Ovary (tissue), 9 donors: ENCODE measurements around the gene GIMAP8. TPM values are rescaled to one million over a fixed set of nuclear protein-coding genes. Genes with fewer than 3 reads are reported as not detected.

Experiments
- DNase-seq, 5 donors: peaks; one replicate each; pipeline ENCODE4 v3.0.0-alpha.2; 2019 to 2020
- H3K27ac ChIP-seq, 2 donors: fragments of 200-600 bp; one replicate each; pipeline versions ENCODE4 v1.5.1 to v1.8.0; 2019 to 2022
- H3K27me3 ChIP-seq: fragments of 200-600 bp; one replicate; pipeline ENCODE4 v1.8.0; 2022
- H3K36me3 ChIP-seq: fragments of 200-600 bp; sonication (generic); one replicate; pipeline ENCODE4 v1.5.1; 2019
- H3K4me1 ChIP-seq: one replicate; pipeline ENCODE4 v1.8.1; 2013; ENCODE audit warnings: mild to moderate bottlenecking, moderate library complexity; ENCODE audit not compliant: insufficient read depth
- H3K4me3 ChIP-seq: fragments of 200-600 bp; sonication (generic); one replicate; pipeline ENCODE4 v1.5.1; 2017
- H3K9me3 ChIP-seq, 2 donors: fragments of 200-600 bp in 1 of 2; sonication (generic) in 1 of 2; one replicate each; pipeline versions ENCODE4 v1.5.1 to v1.8.1; 2013 to 2019; ENCODE audit warnings: mild to moderate bottlenecking in 1 of 2, moderate library complexity in 1 of 2
- EP300 ChIP-seq: sonication (generic); formaldehyde crosslinking; IDR thresholded peaks from one replicate; pipeline ENCODE4 v1.6.1; 2017; ENCODE audit warnings: antibody characterized with exemption
- POLR2A ChIP-seq: fragments of 450-650 bp; IDR thresholded peaks from one replicate; pipeline ENCODE4 v1.6.1; 2017; ENCODE audit warnings: antibody characterized with exemption, mild to moderate bottlenecking, moderate library complexity
- WGBS, 3 donors: extraction: QIAGEN DNeasy Blood & Tissue Kit in 1 of 3; methylation state at CpG; one replicate each; pipeline versions ENCODE4 v1.1.5 to v1.1.7; 2013 to 2017; 5-methylcytosine and 5-hydroxymethylcytosine counted together
- intact Hi-C, 4 donors: fragments of 100-400 bp; cut with DNase I; formaldehyde crosslinking; loops; one replicate each; pipeline versions ENCODE4 v1.11.0 to v1.15.1; 2022 to 2023
- polyA plus RNA-seq, 2 donors: library from polyadenylated mRNA; stranded (reverse); fragments of 200-250 nt in 1 of 2; fragments of 350-450 nt in 1 of 2; fragmentation: Illumina TruSeq in 1 of 2; extraction: RNeasy Lipid Tissue Mini Kit (QIAGEN cat#74804) in 1 of 2; gene quantifications; one replicate each; pipeline ENCODE4 v1.2.3, GENCODE V29; 2013 to 2014
- total RNA-seq, 7 donors: library from RNA; depleted of rRNA in 2 of 7; stranded (reverse); fragments of >200 nt in 2 of 7; fragmentation: NEBNext Ultra II Directional in 3 of 7; extraction: Animal tissue kit (Norgen Biotek cat#: 25700) in 3 of 7; gene quantifications; one replicate each; pipeline versions ENCODE4 v1.1.0 to v1.2.4, GENCODE V29; 2016 to 2023
- TF ChIP-seq, protein P1 (sequence below), 3 donors: fragments of 450-650 bp in 2 of 3; fragments of 200-600 bp in 1 of 3; IDR thresholded peaks; one replicate each; pipeline versions ENCODE4 v1.5.1 to v1.8.0; 2016 to 2022; ENCODE audit warnings: antibody characterized with exemption in 3 of 3, mild to moderate bottlenecking in 1 of 3
- donor health status: DM: no; HTN: no; CAD: no; lungs with moderate emphysema.
- donor health status: DM: no; HTN: no; CAD: no.
- donor health status: Bipolar disorder and iron deficiency.
- donor health status: DM: yes; HTN: yes; CAD: no.
- donor health status: DM: no; HTN: no; CAD: no.
- donor health status: DM: yes; HTN: yes; CAD: no.

Gene GIMAP8
- total and polyA plus RNA-seq, 9 donors = 2.1 to 22.8 (median 6.9) TPM

DNA sequence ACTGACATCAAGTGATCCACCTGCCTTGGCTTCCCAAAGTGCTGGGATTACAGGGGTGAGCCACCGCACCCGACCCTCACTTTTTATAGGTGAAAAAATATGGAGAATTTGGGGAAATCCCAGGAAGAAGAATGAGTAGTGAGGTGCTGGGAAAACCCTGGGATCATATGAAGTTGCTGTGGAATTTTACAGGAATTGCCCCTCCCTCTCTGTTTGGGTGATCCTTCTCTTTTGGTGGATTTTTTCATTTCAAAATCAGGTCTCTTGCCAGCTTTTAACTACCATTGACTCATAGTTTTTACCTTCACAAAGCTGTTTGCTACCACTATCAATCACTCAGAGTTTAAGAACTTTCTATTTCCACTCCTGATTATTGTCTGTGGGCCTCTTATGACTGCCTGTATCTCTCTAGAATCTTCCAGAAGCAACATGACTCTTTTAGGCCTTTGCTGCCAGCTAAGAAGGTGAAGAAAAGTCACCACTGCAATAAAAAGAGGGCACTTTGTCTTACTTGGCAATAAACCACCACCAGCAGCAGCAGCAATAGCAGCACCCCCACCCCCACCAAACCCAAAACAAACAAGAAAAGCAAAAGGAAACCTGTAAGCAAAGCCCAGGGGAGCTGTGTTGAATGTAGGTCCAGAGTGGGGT lies 4.0 kb upstream of the GIMAP8 start:
- Histone ChIP-seq H3K9me3 (no peaks in the 10 kb centered on the region), H3K27ac (no peak overlapping the region), H3K4me3 (no peak overlapping the region), H3K4me1 (no peaks in the 10 kb centered on the region), H3K27me3 (no peaks in the 10 kb centered on the region), H3K36me3 (no peaks in the 10 kb centered on the region)
- TF ChIP-seq, protein P1, sequence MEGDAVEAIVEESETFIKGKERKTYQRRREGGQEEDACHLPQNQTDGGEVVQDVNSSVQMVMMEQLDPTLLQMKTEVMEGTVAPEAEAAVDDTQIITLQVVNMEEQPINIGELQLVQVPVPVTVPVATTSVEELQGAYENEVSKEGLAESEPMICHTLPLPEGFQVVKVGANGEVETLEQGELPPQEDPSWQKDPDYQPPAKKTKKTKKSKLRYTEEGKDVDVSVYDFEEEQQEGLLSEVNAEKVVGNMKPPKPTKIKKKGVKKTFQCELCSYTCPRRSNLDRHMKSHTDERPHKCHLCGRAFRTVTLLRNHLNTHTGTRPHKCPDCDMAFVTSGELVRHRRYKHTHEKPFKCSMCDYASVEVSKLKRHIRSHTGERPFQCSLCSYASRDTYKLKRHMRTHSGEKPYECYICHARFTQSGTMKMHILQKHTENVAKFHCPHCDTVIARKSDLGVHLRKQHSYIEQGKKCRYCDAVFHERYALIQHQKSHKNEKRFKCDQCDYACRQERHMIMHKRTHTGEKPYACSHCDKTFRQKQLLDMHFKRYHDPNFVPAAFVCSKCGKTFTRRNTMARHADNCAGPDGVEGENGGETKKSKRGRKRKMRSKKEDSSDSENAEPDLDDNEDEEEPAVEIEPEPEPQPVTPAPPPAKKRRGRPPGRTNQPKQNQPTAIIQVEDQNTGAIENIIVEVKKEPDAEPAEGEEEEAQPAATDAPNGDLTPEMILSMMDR (IDR thresholded peaks at IDR 0.05) = no peak
- TF ChIP-seq EP300 (no peak), POLR2A (no peak)
- 85 to 93% (median 92%) methylated on average over 2 of the region's 2 CpGs for WGBS, 3 donors
- intact Hi-C loops = no loop called here
- DNase-seq = no peak

DNA sequence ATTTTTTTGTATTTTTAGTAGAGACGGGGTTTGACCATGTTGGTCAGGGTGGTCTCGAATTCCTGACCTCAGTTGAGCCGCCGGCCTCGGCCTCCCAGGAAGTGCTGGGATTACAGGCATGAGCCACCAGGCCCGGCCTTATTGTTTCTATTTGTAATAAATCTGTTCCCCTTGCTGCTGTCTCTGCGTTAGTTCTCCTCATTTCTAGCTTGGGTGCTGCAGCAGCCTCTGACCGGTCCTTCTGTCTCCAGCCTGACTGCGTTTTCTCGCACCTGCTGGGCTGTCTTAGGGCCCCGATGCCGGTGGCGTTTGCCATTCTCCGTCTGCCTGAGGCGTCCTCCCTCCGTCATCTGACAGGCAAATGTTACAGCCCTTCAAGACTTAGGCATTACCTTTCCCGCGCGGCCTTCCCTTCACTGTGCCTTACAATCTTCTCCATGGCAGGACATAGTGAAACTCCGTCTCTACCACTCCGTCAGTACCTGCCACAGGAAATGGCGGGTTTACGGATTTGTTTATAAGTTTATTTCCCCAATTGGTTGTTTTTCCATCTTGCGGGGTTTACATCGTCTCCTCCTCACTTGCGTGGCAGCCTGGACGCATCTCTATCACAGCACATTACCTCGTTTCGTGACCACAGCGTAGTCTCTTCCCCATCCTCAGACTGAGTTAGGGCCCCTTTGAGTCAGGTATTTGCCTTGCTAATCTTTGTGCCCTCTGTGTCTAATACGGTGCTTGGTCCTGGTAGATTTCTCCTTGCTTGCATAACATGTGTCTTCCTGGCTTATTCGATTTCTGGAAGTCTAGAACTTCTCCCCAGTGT lies 2.3 kb upstream of the GIMAP8 start:
- Histone ChIP-seq H3K9me3 (no peaks in the 10 kb centered on the region), H3K4me3 (no peak overlapping the region), H3K27ac (no peak overlapping the region), H3K4me1 (no peaks in the 10 kb centered on the region), H3K36me3 (no peaks in the 10 kb centered on the region), H3K27me3 (no peaks in the 10 kb centered on the region)
- 76 to 80% (median 78%) methylated on average over 32 of the region's 32 CpGs for WGBS, 3 donors
- DNase-seq = no peak
- intact Hi-C loops = no loop called here
- TF ChIP-seq POLR2A (no peak), EP300 (no peak)
- TF ChIP-seq, protein P1 (IDR thresholded peaks at IDR 0.05) = no peak

DNA sequence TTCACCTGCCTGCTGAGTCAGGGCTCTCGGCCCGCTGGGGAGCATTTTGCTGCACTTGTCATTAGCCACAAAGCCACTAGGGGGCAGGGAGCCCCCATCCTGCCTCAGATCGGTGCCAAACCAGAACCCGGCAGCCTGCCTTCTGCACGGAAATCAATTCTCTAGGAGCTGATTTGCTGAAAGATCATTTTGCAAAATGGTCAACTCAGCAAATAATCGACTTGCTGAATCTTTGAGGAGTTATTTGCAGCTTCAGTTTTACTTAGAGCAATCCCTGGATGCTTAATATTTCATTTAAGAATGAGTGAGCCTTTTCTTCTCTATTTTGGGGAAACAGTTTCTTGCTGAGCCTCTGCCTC lies 1.7 kb upstream of the GIMAP8 start:
- WGBS, 3 donors = 0 to 4% (median 1%) methylated on average over 6 of the region's 6 CpGs
- no peaks in the 10 kb centered on the region for H3K9me3 ChIP-seq
- H3K4me3 ChIP-seq = no peak overlapping the region
- no peak overlapping the region for H3K27ac ChIP-seq
- intact Hi-C loops = no loop called here
- no peak for TF ChIP-seq EP300
- TF ChIP-seq, protein P1 (IDR thresholded peaks at IDR 0.05) = peak in 2 of 3 donors; percentile 45 to 56
- no peaks in the 10 kb centered on the region for H3K27me3 ChIP-seq
- H3K36me3 ChIP-seq = no peaks in the 10 kb centered on the region
- DNase-seq = peak; percentile 50 to 72 (median 66)
- no peaks in the 10 kb centered on the region for H3K4me1 ChIP-seq

DNA sequence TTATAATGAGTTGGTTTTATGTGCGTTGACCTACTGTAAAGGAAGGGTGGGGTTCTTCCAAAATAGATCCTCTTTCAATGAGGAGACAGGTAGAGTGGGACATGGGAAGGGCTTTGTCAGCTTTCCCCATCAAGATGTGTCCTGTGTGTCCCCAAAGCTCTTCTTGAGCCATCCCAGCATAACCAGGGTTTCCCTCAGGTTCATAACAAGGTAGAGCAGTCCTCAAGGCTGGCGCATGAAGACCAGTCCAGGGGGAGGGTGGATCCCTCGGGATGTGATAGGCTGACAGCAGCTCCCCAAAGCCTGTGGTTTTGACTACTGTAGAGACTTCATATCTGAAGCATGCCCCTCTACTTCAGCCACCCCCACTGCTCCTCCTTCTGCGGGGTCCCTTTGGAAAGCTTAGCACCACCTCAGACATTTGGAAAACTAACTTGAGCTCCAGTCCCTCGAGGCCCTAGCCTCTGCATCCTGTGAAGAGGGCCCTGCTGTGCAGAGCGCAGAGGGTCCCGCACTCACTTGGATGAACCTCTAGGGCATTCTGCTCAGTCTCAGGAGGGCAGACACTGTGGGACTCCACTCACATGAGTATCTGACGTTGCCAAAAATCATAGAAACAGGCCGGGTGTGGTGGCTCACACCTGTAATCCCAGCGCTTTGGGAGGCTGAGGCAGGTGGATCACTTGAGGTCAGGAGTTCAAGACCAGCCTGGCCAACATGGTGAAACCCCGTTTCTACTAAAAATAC lies 1.1 kb upstream of the GIMAP8 start:
- no peak for DNase-seq
- no peaks in the 10 kb centered on the region for H3K4me1 ChIP-seq
- H3K27ac ChIP-seq = no peak overlapping the region
- intact Hi-C loops = no loop called here
- H3K36me3 ChIP-seq = no peaks in the 10 kb centered on the region
- no peaks in the 10 kb centered on the region for H3K9me3 ChIP-seq
- no peak overlapping the region for H3K4me3 ChIP-seq
- WGBS, 3 donors = 79 to 84% (median 82%) methylated on average over 11 of the region's 11 CpGs
- H3K27me3 ChIP-seq = no peaks in the 10 kb centered on the region
- TF ChIP-seq EP300 (no peak), POLR2A (no peak)
- TF ChIP-seq, protein P1 (IDR thresholded peaks at IDR 0.05) = no peak
